Panc1 (cell line): ENCODE results near the gene CPNE7. TPM values are rescaled to one million over a fixed set of nuclear protein-coding genes. Genes with fewer than 3 reads are reported as not detected.

Experiments used
- ATAC-seq: fragments of 200-7000 bp; cut with Tn5 transposase; 2 replicates; pipeline ENCODE4 v1.9.1; 2020; ENCODE audit warnings: mild to moderate bottlenecking, moderate library complexity
- BruUV-seq: library from RNA; stranded (reverse); fragments of 400-500 nt; replicated peaks from 2 replicates; lab custom pipeline; 2021; lab: Mats Ljungman, UMichigan
- CTCF ChIA-PET: fragments of 300-600 bp; sonication (Branson Sonifier 250); formaldehyde crosslinking; loops from one replicate; lab custom pipeline; 2022; ENCODE audit warnings: antibody characterized with exemption; lab: Charles Lee
- POLR2A ChIA-PET: fragments of 300-600 bp; sonication (Branson Sonifier 250); formaldehyde crosslinking; loops from one replicate; lab custom pipeline; 2022; ENCODE audit warnings: antibody characterized with exemption; lab: Charles Lee
- DNase-seq: peaks from one replicate; pipeline ENCODE4 v3.0.0-alpha.2; 2010; ENCODE audit warnings: low read depth, low spot score
- H3K27ac ChIP-seq: 2 replicates; pipeline ENCODE4 v1.5.1; 2011; ENCODE audit warnings: mild to moderate bottlenecking, low read length, inconsistent platforms
- H3K27me3 ChIP-seq: fragments of 200-500 bp; sonication (Bioruptor generic); 2 replicates; pipeline ENCODE4 v1.6.0; 2014; ENCODE audit warnings: low read length, inconsistent platforms; ENCODE audit not compliant: control insufficient read depth, insufficient read depth
- H3K36me3 ChIP-seq: fragments of 200-500 bp; sonication (Bioruptor generic); 2 replicates; pipeline ENCODE4 v1.5.1; 2014; ENCODE audit warnings: inconsistent platforms, mild to moderate bottlenecking, low read length, moderate library complexity; ENCODE audit not compliant: control insufficient read depth, insufficient read depth
- H3K4me1 ChIP-seq: 2 replicates; pipeline ENCODE4 v1.5.1; 2011; ENCODE audit warnings: inconsistent platforms, mild to moderate bottlenecking, low read length, moderate library complexity; ENCODE audit not compliant: control insufficient read depth, insufficient read depth
- H3K4me3 ChIP-seq, 2 experiments: 2 replicates each; pipeline ENCODE4 v1.5.1; 2011 to 2012; ENCODE audit warnings: low read depth in 2 of 2, low read length in 2 of 2, mild to moderate bottlenecking in 2 of 2, inconsistent platforms in 1 of 2, moderate library complexity in 1 of 2
- H3K9me3 ChIP-seq: fragments of 200-500 bp; sonication (Bioruptor generic); 2 replicates; pipeline ENCODE4 v1.5.1; 2014; ENCODE audit warnings: low read depth, mild to moderate bottlenecking, inconsistent platforms, low read length, moderate library complexity; ENCODE audit not compliant: control insufficient read depth, insufficient read depth
- CTCF ChIP-seq: fragments of 450-650 bp; IDR thresholded peaks from 2 replicates; pipeline ENCODE4 v1.5.1; 2017; ENCODE audit warnings: mild to moderate bottlenecking
- POLR2AphosphoS5 ChIP-seq: IDR thresholded peaks from 2 replicates; pipeline ENCODE4 v1.6.1; 2012; ENCODE audit warnings: mild to moderate bottlenecking, low read depth, low read length, moderate library complexity
- REST ChIP-seq, 2 experiments: IDR thresholded peaks; 2 replicates each; pipeline ENCODE4 v1.6.1; 2011 to 2012; ENCODE audit warnings: low read depth in 2 of 2, control low read depth in 1 of 2, low read length in 1 of 2, mild to moderate bottlenecking in 1 of 2, moderate library complexity in 1 of 2; ENCODE audit not compliant: insufficient read depth in 1 of 2
- SIN3A ChIP-seq: IDR thresholded peaks from 2 replicates; pipeline ENCODE4 v1.6.1; 2012; ENCODE audit warnings: low read depth, mild to moderate bottlenecking, low read length, moderate library complexity, borderline replicate concordance; ENCODE audit not compliant: insufficient read depth
- TCF7L2 ChIP-seq: IDR thresholded peaks from 2 replicates; pipeline ENCODE4 v1.6.1; 2011; ENCODE audit warnings: mild to moderate bottlenecking, low read depth, low read length, inconsistent platforms
- in situ Hi-C: cut with HindIII; loops from 2 replicates; pipeline ENCODE4 v1.10.0; 2016; ENCODE audit warnings: low sequenced_read_pairs, low pct_unique_long_range_greater_than_20kb
- intact Hi-C: fragments of 100-400 bp; cut with micrococcal nuclease; formaldehyde crosslinking; loops from one replicate; pipeline ENCODE4 v1.10.0; 2022; ENCODE audit not compliant: unreplicated experiment
- total RNA-seq: library from RNA; stranded (reverse); gene quantifications from one replicate; pipeline ENCODE4 v1.2.1, GENCODE V29; 2021; ENCODE audit not compliant: unreplicated experiment

CPNE7 gene
- total RNA-seq, 1 experiment from 2014 or later, result 32.7 TPM

GRCh38 chr16:89541792-89542191, 33.8 kb upstream of the CPNE7 start:
- BruUV-seq, result no TSS peak
- no peak overlapping the region for H3K4me3 ChIP-seq
- no peaks in the 10 kb centered on the region for H3K9me3 ChIP-seq
- no peaks in the 10 kb centered on the region for H3K27me3 ChIP-seq
- intact Hi-C loops, result no loop called here
- ChIA-PET POLR2A (no interaction called here), CTCF (no interaction called here)
- no peaks in the 10 kb centered on the region for H3K36me3 ChIP-seq
- no peaks in the 10 kb centered on the region for H3K4me1 ChIP-seq
- no peak for ATAC-seq
- TF ChIP-seq CTCF (no peak), POLR2AphosphoS5 (no peak), SIN3A (no peak), REST (IDR thresholded peaks at IDR 0.05; ENCODE audit: insufficient read depth in 1 of 2, low read depth in 2 of 2, low read length in 1 of 2) (no peak), TCF7L2 (no peak)
- H3K27ac ChIP-seq, result no peak overlapping the region
- in situ Hi-C loops, result no loop called here
- no peak for DNase-seq

GRCh38 chr16:89544113-89544512, 31.4 kb upstream of the CPNE7 start:
- TF ChIP-seq SIN3A, result no peak
- TF ChIP-seq POLR2AphosphoS5, result no peak
- TF ChIP-seq REST (IDR thresholded peaks at IDR 0.05; ENCODE audit: insufficient read depth in 1 of 2, low read depth in 2 of 2, low read length in 1 of 2), result no peak
- TF ChIP-seq TCF7L2, result no peak
- no peak for TF ChIP-seq CTCF
- peaks cover 3% of the 10 kb centered on the region; the same call in 1 of the 2 replicates for H3K36me3 ChIP-seq
- H3K27me3 ChIP-seq, result no peaks in the 10 kb centered on the region
- in situ Hi-C loops (no loop called here), intact Hi-C loops (no loop called here)
- no peak overlapping the region for H3K27ac ChIP-seq
- BruUV-seq, result no TSS peak
- no peak for DNase-seq
- ChIA-PET POLR2A (no interaction called here), CTCF (no interaction called here)
- H3K9me3 ChIP-seq, result no peaks in the 10 kb centered on the region
- no peaks in the 10 kb centered on the region for H3K4me1 ChIP-seq
- no peak for ATAC-seq
- no peak overlapping the region for H3K4me3 ChIP-seq
